ENCODE measurements around the gene AOC2.
A peak's percentile ranks its signal among the peaks of the same experiment; 100 is the strongest.

AOC2 gene

GRCh38 chr17:42804918-42805367 lies 39.4 kb upstream of the AOC2 start:
- H3K4me1 ChIP-seq (ENCODE audit: control insufficient read depth, insufficient read depth, low read length, unreplicated experiment): peaks cover 9% of the 10 kb centered on the region
- H3K36me3 ChIP-seq (ENCODE audit: insufficient read depth, low read length): no peaks in the 10 kb centered on the region
- H3K27me3 ChIP-seq (ENCODE audit: insufficient read depth, low read length): no peaks in the 10 kb centered on the region
- H3K4me3 ChIP-seq (ENCODE audit: low read depth, low read length): no peak overlapping the region
- H2AFZ ChIP-seq (ENCODE audit: low read length, unreplicated experiment): no peak overlapping the region
- no peak overlapping the region for H3K27ac ChIP-seq (ENCODE audit: low read depth, low read length)
- no peaks in the 10 kb centered on the region for H3K79me2 ChIP-seq (ENCODE audit: control insufficient read depth, insufficient read depth, low read length, unreplicated experiment)

- Histone ChIP-seq H3K36me3 (ENCODE audit: insufficient read depth, low read length) (peaks cover 5% of the 10 kb centered on the region; the same call in 1 of the 2 replicates), H3K27ac (ENCODE audit: low read depth, low read length) (no peak overlapping the region), H3K4me3 (ENCODE audit: low read depth, low read length) (no peak overlapping the region), H3K4me1 (ENCODE audit: control insufficient read depth, insufficient read depth, low read length, unreplicated experiment) (peaks cover 9% of the 10 kb centered on the region), H3K27me3 (ENCODE audit: insufficient read depth, low read length) (no peaks in the 10 kb centered on the region), H3K79me2 (ENCODE audit: control insufficient read depth, insufficient read depth, low read length, unreplicated experiment) (no peaks in the 10 kb centered on the region), H2AFZ (ENCODE audit: low read length, unreplicated experiment) (no peak overlapping the region)
These were observed 38.1 kb upstream of the AOC2 start for GRCh38 chr17:42806249-42806648.

GRCh38 chr17:42809250-42809649 lies 35.1 kb upstream of the AOC2 start:
- Histone ChIP-seq H3K4me3 (ENCODE audit: low read depth, low read length) (no peak overlapping the region), H3K27me3 (ENCODE audit: insufficient read depth, low read length) (no peaks in the 10 kb centered on the region), H3K4me1 (ENCODE audit: control insufficient read depth, insufficient read depth, low read length, unreplicated experiment) (peaks cover 12% of the 10 kb centered on the region), H3K27ac (ENCODE audit: low read depth, low read length) (0 out of 2 replicates have a peak overlapping the region, but pooled peaks have one; percentile 19), H2AFZ (ENCODE audit: low read length, unreplicated experiment) (no peak overlapping the region), H3K79me2 (ENCODE audit: control insufficient read depth, insufficient read depth, low read length, unreplicated experiment) (no peaks in the 10 kb centered on the region), H3K36me3 (ENCODE audit: insufficient read depth, low read length) (peaks cover 19% of the 10 kb centered on the region)

- H3K36me3 ChIP-seq (ENCODE audit: insufficient read depth, low read length): peaks cover 54% of the 10 kb centered on the region
- H3K4me1 ChIP-seq (ENCODE audit: control insufficient read depth, insufficient read depth, low read length, unreplicated experiment): peaks cover 28% of the 10 kb centered on the region
- H3K4me3 ChIP-seq (ENCODE audit: low read depth, low read length): 0 out of 2 replicates have a peak overlapping the region, but pooled peaks have one; percentile 3
- H2AFZ ChIP-seq (ENCODE audit: low read length, unreplicated experiment): no peak overlapping the region
- no peaks in the 10 kb centered on the region for H3K27me3 ChIP-seq (ENCODE audit: insufficient read depth, low read length)
- peak overlapping the region; percentile 68 for H3K27ac ChIP-seq (ENCODE audit: low read depth, low read length)
- H3K79me2 ChIP-seq (ENCODE audit: control insufficient read depth, insufficient read depth, low read length, unreplicated experiment): no peaks in the 10 kb centered on the region
These were observed 29.6 kb upstream of the AOC2 start for GRCh38 chr17:42814633-42815399.

- peaks cover 14% of the 10 kb centered on the region for H3K79me2 ChIP-seq (ENCODE audit: control insufficient read depth, insufficient read depth, low read length, unreplicated experiment)
These were observed 26.5 kb upstream of the AOC2 start for GRCh38 chr17:42817866-42818265.

DNA sequence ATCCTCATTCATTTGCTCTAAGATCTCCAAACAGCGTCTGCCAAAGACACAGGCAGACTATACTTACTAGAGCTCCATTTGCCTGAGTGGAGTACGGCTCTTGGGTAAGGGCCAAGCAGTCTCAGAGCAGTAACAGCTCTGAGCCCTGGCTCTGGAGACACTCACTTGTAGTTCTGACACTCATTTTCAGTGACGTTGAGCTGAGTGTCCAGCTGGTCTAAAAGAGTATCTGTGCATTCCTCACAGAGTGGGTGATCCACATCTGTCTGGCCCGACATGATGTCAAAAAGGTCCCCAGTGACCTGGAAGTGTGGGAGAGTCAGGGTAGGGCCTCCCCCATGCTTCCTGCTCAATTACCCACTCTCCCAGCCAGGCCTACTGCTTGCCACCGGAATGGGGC lies 26.0 kb upstream of the AOC2 start:
- Histone ChIP-seq H3K36me3 (ENCODE audit: insufficient read depth, low read length) (peaks cover 55% of the 10 kb centered on the region), H2AFZ (ENCODE audit: low read length, unreplicated experiment) (no peak overlapping the region)

More at GRCh38 chr17:42817866-42818265, 26.5 kb upstream of the AOC2 start:
- peaks cover 55% of the 10 kb centered on the region for H3K36me3 ChIP-seq (ENCODE audit: insufficient read depth, low read length)
- H3K27me3 ChIP-seq (ENCODE audit: insufficient read depth, low read length): no peaks in the 10 kb centered on the region
- H3K27ac ChIP-seq (ENCODE audit: low read depth, low read length): peak overlapping the region; percentile 59
- H2AFZ ChIP-seq (ENCODE audit: low read length, unreplicated experiment): no peak overlapping the region
- H3K4me1 ChIP-seq (ENCODE audit: control insufficient read depth, insufficient read depth, low read length, unreplicated experiment): peaks cover 28% of the 10 kb centered on the region
- no peak overlapping the region for H3K4me3 ChIP-seq (ENCODE audit: low read depth, low read length)

DNA sequence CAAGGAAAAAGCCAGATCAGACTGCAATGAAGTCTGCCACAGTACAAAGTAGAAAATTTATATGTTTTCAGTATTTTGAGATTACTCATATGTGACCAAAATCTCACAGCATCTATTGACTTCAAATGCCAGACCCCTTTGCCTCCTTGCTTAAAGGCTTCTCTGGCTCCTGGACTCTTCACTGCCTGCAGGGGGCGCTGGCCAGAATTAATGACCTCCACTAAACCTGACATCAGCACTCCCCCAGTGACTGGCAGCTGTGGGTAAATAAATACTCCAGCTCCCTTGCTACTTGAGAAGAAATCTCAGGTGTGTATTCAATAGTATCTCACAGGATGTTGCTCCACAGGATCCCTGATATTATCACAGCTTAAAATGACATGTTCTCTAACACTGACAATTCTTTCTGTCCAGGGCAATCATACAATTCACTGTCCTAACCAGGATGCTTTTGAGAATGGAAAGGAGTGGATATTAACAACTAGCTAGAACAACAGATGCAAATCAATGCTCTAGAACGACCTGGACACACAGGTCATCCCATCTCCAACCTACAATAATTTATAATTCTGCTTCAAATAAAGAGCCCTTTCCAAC lies 24.3 kb upstream of the AOC2 start:
- H2AFZ ChIP-seq (ENCODE audit: low read length, unreplicated experiment): no peak overlapping the region
- H3K79me2 ChIP-seq (ENCODE audit: control insufficient read depth, insufficient read depth, low read length, unreplicated experiment): peaks cover 25% of the 10 kb centered on the region
- no peak overlapping the region for H3K27ac ChIP-seq (ENCODE audit: low read depth, low read length)
- H3K4me3 ChIP-seq (ENCODE audit: low read depth, low read length): no peak overlapping the region
- H3K27me3 ChIP-seq (ENCODE audit: insufficient read depth, low read length): no peaks in the 10 kb centered on the region
- H3K36me3 ChIP-seq (ENCODE audit: insufficient read depth, low read length): peaks cover 45% of the 10 kb centered on the region
- peaks cover 18% of the 10 kb centered on the region for H3K4me1 ChIP-seq (ENCODE audit: control insufficient read depth, insufficient read depth, low read length, unreplicated experiment)

More for the DNA sequence above, 26.0 kb upstream of the AOC2 start:
- Histone ChIP-seq H3K27me3 (ENCODE audit: insufficient read depth, low read length) (no peaks in the 10 kb centered on the region), H3K27ac (ENCODE audit: low read depth, low read length) (peak overlapping the region; percentile 59), H3K4me1 (ENCODE audit: control insufficient read depth, insufficient read depth, low read length, unreplicated experiment) (peaks cover 28% of the 10 kb centered on the region), H3K4me3 (ENCODE audit: low read depth, low read length) (no peak overlapping the region), H3K79me2 (ENCODE audit: control insufficient read depth, insufficient read depth, low read length, unreplicated experiment) (peaks cover 18% of the 10 kb centered on the region)

DNA sequence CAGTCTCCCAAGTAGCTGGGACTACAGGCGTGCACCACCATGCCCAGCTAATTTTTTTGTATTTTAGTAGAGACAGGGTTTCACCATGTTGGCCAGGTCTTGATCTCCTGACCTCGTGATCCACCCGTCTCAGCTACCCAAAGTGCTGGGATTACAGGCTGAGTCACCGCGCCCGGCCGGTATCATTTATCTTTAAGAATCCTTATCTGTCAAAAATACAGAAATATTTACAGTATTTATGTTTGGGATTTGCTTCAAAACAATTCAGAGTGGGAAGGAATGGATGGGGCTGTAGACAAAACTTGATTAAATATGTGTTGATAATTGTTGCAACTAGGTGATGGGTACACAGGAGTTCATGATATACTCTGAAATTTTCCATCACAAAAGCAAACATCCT lies 23.2 kb upstream of the AOC2 start:
- H3K79me2 ChIP-seq (ENCODE audit: control insufficient read depth, insufficient read depth, low read length, unreplicated experiment): peaks cover 25% of the 10 kb centered on the region
- H3K4me1 ChIP-seq (ENCODE audit: control insufficient read depth, insufficient read depth, low read length, unreplicated experiment): peaks cover 8% of the 10 kb centered on the region
- no peaks in the 10 kb centered on the region for H3K27me3 ChIP-seq (ENCODE audit: insufficient read depth, low read length)
- no peak overlapping the region for H3K4me3 ChIP-seq (ENCODE audit: low read depth, low read length)
- H3K36me3 ChIP-seq (ENCODE audit: insufficient read depth, low read length): peaks cover 39% of the 10 kb centered on the region
- no peak overlapping the region for H3K27ac ChIP-seq (ENCODE audit: low read depth, low read length)
- no peak overlapping the region for H2AFZ ChIP-seq (ENCODE audit: low read length, unreplicated experiment)

GRCh38 chr17:42827472-42827871 lies 16.9 kb upstream of the AOC2 start:
- H3K27me3 ChIP-seq (ENCODE audit: insufficient read depth, low read length): no peaks in the 10 kb centered on the region
- no peaks in the 10 kb centered on the region for H3K36me3 ChIP-seq (ENCODE audit: insufficient read depth, low read length)
- peaks cover 19% of the 10 kb centered on the region for H3K79me2 ChIP-seq (ENCODE audit: control insufficient read depth, insufficient read depth, low read length, unreplicated experiment)
- peaks cover 4% of the 10 kb centered on the region for H3K4me1 ChIP-seq (ENCODE audit: control insufficient read depth, insufficient read depth, low read length, unreplicated experiment)
- no peak overlapping the region for H3K27ac ChIP-seq (ENCODE audit: low read depth, low read length)
- no peak overlapping the region for H2AFZ ChIP-seq (ENCODE audit: low read length, unreplicated experiment)
- no peak overlapping the region for H3K4me3 ChIP-seq (ENCODE audit: low read depth, low read length)

DNA sequence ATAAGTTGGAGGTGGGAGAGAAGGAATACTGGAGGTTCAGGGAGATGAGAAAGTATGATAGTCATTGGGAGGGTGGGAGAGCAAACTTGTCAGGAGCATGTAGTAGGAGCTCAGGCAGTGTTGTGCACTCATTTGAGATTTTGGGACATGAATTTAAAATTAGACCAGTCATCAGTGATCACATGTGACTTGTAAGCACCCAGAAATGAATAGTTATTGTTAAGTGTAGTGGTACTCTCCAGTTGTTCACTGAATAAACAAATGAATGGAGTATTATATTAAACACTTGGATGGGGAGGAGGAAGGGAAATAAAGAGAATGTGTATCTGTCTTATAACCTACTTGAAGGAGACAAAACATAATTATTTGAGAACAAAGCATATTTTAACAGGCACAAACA lies 13.4 kb upstream of the AOC2 start:
- Histone ChIP-seq H3K27ac (ENCODE audit: low read depth, low read length) (no peak overlapping the region), H3K79me2 (ENCODE audit: control insufficient read depth, insufficient read depth, low read length, unreplicated experiment) (peaks cover 29% of the 10 kb centered on the region), H3K4me3 (ENCODE audit: low read depth, low read length) (no peak overlapping the region), H3K27me3 (ENCODE audit: insufficient read depth, low read length) (no peaks in the 10 kb centered on the region), H2AFZ (ENCODE audit: low read length, unreplicated experiment) (no peak overlapping the region), H3K36me3 (ENCODE audit: insufficient read depth, low read length) (peaks cover 5% of the 10 kb centered on the region), H3K4me1 (ENCODE audit: control insufficient read depth, insufficient read depth, low read length, unreplicated experiment) (peaks cover 19% of the 10 kb centered on the region)

Measured in ACC112 (cell line).